ENCODE data around the gene E2F3.

The E2F3 gene

GRCh38 chr6:20538131-20538662 is 136.5 kb downstream of the E2F3 start:
- DNase-seq, result no peak

GRCh38 chr6:20538907-20539306 is 137.2 kb downstream of the E2F3 start:
- DNase-seq, result no peak

GRCh38 chr6:20539387-20539786 is 137.7 kb downstream of the E2F3 start:
- DNase-seq, result no peak

GRCh38 chr6:20540683-20541082 is 139.0 kb downstream of the E2F3 start:
- DNase-seq, result no peak

GRCh38 chr6:20541382-20541781 is 139.7 kb downstream of the E2F3 start:
- no peak for DNase-seq

- no peak for DNase-seq
Observed at GRCh38 chr6:20542927-20543602, 141.4 kb downstream of the E2F3 start.

Data from eye (tissue), 1 donor.